ENCODE results near the gene FAM209A. TPM values are rescaled to one million over a fixed set of nuclear protein-coding genes. Genes with fewer than 3 reads are reported as not detected.
"Not testable (repeated sequence)": the region's sequence is repeated elsewhere in the genome, so short reads cannot be mapped to it uniquely, and the experiment has no call there.

FAM209A gene
- total and polyA plus RNA-seq, 4 donors: 0.49 to 0.95 (median 0.59) TPM; not detected in 1

DNA sequence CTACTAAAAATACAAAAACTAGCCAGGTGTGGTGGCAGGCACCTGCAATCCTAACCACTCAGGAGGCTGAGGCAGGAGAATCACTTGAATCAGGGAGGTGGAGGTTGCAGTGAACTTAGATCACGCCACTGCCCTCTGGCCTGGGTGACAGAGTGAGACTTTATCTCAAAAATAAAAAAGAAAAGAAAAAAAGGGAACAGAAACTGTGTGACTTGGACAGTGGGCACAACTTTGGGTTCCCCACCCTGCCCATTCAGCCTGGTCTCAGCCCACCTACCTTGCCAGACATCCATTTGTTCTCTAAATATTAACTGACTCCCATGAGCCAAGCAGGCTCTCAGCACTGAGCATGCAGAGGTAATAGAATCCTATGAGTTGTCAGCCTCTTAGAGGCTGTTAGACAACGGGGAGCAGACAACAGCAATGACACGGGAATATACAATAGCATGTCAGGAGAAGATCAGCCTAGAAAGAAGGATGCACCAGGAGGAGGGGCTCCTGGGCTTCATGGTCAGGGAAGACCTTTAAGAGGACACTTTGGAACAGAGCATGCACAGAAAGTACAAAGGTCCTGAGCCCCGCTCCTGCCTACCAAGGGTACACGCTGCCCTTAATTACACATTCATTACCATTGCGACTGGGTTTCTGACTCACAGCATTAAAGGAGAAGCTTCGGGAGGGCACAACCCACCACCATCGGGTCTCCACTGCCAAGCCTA is 28.5 kb downstream of the FAM209A start:
- 67 to 75% methylated on average over 8 of the region's 8 CpGs for WGBS, 2 donors
- Histone ChIP-seq H3K9ac (ENCODE audit: insufficient read depth in 1 of 2, low read length in 2 of 2) (no peak overlapping the region), H3K9me3 (ENCODE audit: control insufficient read depth in 4 of 4, insufficient read depth in 3 of 4, low read length in 3 of 4) (peaks cover 0 to 1% (median 0%) of the 10 kb centered on the region in 4 donors), H3K4me1 (ENCODE audit: control insufficient read depth in 5 of 5, insufficient read depth in 5 of 5, low read length in 5 of 5) (peaks cover 0 to 1% (median 0%) of the 10 kb centered on the region in 5 donors), H3K27ac (ENCODE audit: low read depth in 1 of 2, low read length in 1 of 2) (no peak overlapping the region), H3K4me3 (no peak overlapping the region), H3K27me3 (ENCODE audit: control insufficient read depth in 3 of 3, insufficient read depth in 3 of 3, low read length in 2 of 3) (peaks cover 0 to 2% (median 0%) of the 10 kb centered on the region in 3 donors), H3K36me3 (ENCODE audit: control insufficient read depth in 4 of 4, insufficient read depth in 4 of 4, low read length in 4 of 4) (no peaks in the 10 kb centered on the region)
- TF ChIP-seq, protein P1, sequence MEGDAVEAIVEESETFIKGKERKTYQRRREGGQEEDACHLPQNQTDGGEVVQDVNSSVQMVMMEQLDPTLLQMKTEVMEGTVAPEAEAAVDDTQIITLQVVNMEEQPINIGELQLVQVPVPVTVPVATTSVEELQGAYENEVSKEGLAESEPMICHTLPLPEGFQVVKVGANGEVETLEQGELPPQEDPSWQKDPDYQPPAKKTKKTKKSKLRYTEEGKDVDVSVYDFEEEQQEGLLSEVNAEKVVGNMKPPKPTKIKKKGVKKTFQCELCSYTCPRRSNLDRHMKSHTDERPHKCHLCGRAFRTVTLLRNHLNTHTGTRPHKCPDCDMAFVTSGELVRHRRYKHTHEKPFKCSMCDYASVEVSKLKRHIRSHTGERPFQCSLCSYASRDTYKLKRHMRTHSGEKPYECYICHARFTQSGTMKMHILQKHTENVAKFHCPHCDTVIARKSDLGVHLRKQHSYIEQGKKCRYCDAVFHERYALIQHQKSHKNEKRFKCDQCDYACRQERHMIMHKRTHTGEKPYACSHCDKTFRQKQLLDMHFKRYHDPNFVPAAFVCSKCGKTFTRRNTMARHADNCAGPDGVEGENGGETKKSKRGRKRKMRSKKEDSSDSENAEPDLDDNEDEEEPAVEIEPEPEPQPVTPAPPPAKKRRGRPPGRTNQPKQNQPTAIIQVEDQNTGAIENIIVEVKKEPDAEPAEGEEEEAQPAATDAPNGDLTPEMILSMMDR (IDR thresholded peaks at IDR 0.05; ENCODE audit: control extremely low read depth, extremely low read depth): no peak
- DNase-seq (no peak), ATAC-seq (ENCODE audit: insufficient read depth, low FRiP score) (no peak)

DNA sequence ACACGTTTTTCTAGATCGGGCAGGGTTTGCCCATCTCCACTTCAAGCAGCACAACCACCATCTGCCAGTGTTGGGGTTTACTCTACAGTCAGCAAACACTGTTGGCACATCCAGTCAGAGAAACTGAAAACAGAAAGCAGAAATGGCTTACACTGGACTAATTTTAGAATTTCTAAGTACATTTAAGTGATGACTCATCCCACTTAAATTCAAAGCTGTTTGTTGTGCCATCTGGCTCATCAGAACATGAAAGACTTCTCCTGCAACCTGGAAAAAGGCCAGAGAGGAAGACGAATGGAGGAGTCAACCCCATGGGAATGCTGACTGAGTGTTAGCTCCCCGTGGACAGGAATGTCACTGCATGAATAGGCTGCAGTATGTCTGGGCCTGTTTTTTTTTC is 30.3 kb downstream of the FAM209A start:
- WGBS, 2 donors: 5 to 9% methylated on average over 4 of the region's 4 CpGs
- TF ChIP-seq, protein P1 (IDR thresholded peaks at IDR 0.05; ENCODE audit: control extremely low read depth, extremely low read depth): no peak
- ATAC-seq (ENCODE audit: insufficient read depth, low FRiP score) (peak; percentile 64), DNase-seq (peak; percentile 19 to 66 (median 52))
- no peaks in the 10 kb centered on the region for H3K36me3 ChIP-seq (ENCODE audit: control insufficient read depth in 4 of 4, insufficient read depth in 4 of 4, low read length in 4 of 4)
- no peak overlapping the region for H3K9ac ChIP-seq (ENCODE audit: insufficient read depth in 1 of 2, low read length in 2 of 2)
- no peak overlapping the region for H3K27ac ChIP-seq (ENCODE audit: low read depth in 1 of 2, low read length in 1 of 2)
- H3K9me3 ChIP-seq (ENCODE audit: control insufficient read depth in 4 of 4, insufficient read depth in 3 of 4, low read length in 3 of 4): peaks cover 0 to 1% (median 0%) of the 10 kb centered on the region in 4 donors
- H3K4me1 ChIP-seq (ENCODE audit: control insufficient read depth in 5 of 5, insufficient read depth in 5 of 5, low read length in 5 of 5): peaks cover 0 to 1% (median 0%) of the 10 kb centered on the region in 5 donors
- H3K27me3 ChIP-seq (ENCODE audit: control insufficient read depth in 3 of 3, insufficient read depth in 3 of 3, low read length in 2 of 3): no peaks in the 10 kb centered on the region
- no peak overlapping the region for H3K4me3 ChIP-seq

DNA sequence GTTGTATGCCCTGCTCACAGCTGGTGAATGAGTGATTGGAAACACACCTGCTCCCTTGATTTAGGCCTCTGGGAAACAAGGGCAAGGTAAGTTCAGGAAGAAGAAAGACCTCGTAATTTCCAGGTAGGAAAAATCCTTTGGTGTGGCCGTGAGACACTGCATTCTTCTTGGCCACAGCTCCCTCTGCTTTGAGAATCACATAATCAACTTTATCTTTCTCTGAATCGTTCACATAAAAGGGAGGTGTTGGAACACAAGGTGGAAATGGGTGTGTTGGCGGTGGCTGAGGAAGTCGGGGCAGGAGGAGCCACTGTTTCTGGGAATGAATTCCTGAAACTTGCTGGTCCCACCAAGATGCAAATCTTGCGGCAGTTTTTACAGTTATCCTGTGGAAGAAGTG is 34.4 kb downstream of the FAM209A start:
- WGBS, 2 donors: 64 to 70% methylated on average over 6 of the region's 6 CpGs
- H3K27ac ChIP-seq (ENCODE audit: low read depth in 1 of 2, low read length in 1 of 2): no peak overlapping the region
- TF ChIP-seq, protein P1 (IDR thresholded peaks at IDR 0.05; ENCODE audit: control extremely low read depth, extremely low read depth): no peak
- DNase-seq (no peak), ATAC-seq (ENCODE audit: insufficient read depth, low FRiP score) (no peak)
- no peak overlapping the region for H3K9ac ChIP-seq (ENCODE audit: insufficient read depth in 1 of 2, low read length in 2 of 2)
- H3K36me3 ChIP-seq (ENCODE audit: control insufficient read depth in 4 of 4, insufficient read depth in 4 of 4, low read length in 4 of 4): no peaks in the 10 kb centered on the region
- no peaks in the 10 kb centered on the region for H3K27me3 ChIP-seq (ENCODE audit: control insufficient read depth in 3 of 3, insufficient read depth in 3 of 3, low read length in 2 of 3)
- H3K4me3 ChIP-seq: no peak overlapping the region
- peaks cover 0 to 1% (median 0%) of the 10 kb centered on the region in 5 donors for H3K4me1 ChIP-seq (ENCODE audit: control insufficient read depth in 5 of 5, insufficient read depth in 5 of 5, low read length in 5 of 5)
- no peaks in the 10 kb centered on the region for H3K9me3 ChIP-seq (ENCODE audit: control insufficient read depth in 4 of 4, insufficient read depth in 3 of 4, low read length in 3 of 4)

DNA sequence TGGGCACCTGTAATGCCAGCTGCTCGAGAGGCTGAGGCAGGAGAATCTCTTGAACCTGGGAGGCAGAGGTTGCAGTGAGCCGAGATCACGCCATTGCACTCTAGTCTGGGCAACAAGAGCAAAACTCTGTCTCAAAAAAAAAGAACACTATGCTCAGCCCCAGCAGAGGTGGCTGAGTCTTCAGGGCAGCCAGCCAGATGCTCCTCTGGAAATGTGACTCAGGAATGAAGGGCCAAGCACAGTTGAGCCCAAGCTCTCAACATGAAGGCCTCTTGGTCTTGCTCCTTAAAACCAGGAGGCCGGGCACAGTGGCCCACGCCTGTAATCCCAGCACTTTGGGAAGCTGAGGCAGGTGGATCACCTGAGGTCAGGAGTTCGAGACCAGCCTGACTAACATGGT is 40.0 kb downstream of the FAM209A start:
- not testable (repeated sequence) for DNase-seq; H3K9ac ChIP-seq (ENCODE audit: insufficient read depth in 1 of 2, low read length in 2 of 2); H3K27me3 ChIP-seq (ENCODE audit: control insufficient read depth in 3 of 3, insufficient read depth in 3 of 3, low read length in 2 of 3); H3K4me1 ChIP-seq (ENCODE audit: control insufficient read depth in 5 of 5, insufficient read depth in 5 of 5, low read length in 5 of 5); H3K9me3 ChIP-seq (ENCODE audit: control insufficient read depth in 4 of 4, insufficient read depth in 3 of 4, low read length in 3 of 4); H3K36me3 ChIP-seq (ENCODE audit: control insufficient read depth in 4 of 4, insufficient read depth in 4 of 4, low read length in 4 of 4); H3K4me3 ChIP-seq; H3K27ac ChIP-seq (ENCODE audit: low read depth in 1 of 2, low read length in 1 of 2); ATAC-seq (ENCODE audit: insufficient read depth, low FRiP score)
- 86 to 97% methylated on average over 6 of the region's 6 CpGs for WGBS, 2 donors

Data from lung (tissue), 12 donors.